Breast epithelium (tissue), 4 donors: ENCODE data around the gene C10orf105. TPM values are rescaled to one million over a fixed set of nuclear protein-coding genes. Genes with fewer than 3 reads are reported as not detected.

Experiments
- DNase-seq, 2 donors: peaks; one replicate each; pipeline ENCODE4 v3.0.0-alpha.2; 2019; ENCODE audit warnings: low spot score in 2 of 2
- H3K27ac ChIP-seq, 2 donors: fragments of 200-600 bp; sonication (generic) in 1 of 2; one replicate each; pipeline ENCODE4 v1.5.1; 2016 to 2019; ENCODE audit warnings: mild to moderate bottlenecking in 1 of 2
- H3K27me3 ChIP-seq, 2 donors: fragments of 200-600 bp; sonication (generic) in 1 of 2; one replicate each; pipeline versions ENCODE4 v1.5.1 to v1.6.0; 2017 to 2019; ENCODE audit warnings: control low read depth in 1 of 2, mild to moderate bottlenecking in 1 of 2
- H3K36me3 ChIP-seq: fragments of 200-600 bp; one replicate; pipeline ENCODE4 v1.5.1; 2019
- H3K4me1 ChIP-seq, 2 donors: fragments of 200-600 bp; sonication (generic); one replicate each; pipeline ENCODE4 v1.5.1; 2016 to 2019; ENCODE audit warnings: control low read depth in 1 of 2
- H3K4me3 ChIP-seq, 3 donors: fragments of 200-600 bp; sonication (generic); 1 replicate in 2 of 3; 2 replicates in 1 of 3; pipeline ENCODE4 v1.5.1; 2016 to 2019; ENCODE audit warnings: mild to moderate bottlenecking in 3 of 3, moderate library complexity in 2 of 3
- H3K9me3 ChIP-seq, 2 donors: fragments of 200-600 bp; sonication (generic) in 1 of 2; one replicate each; pipeline ENCODE4 v1.5.1; 2016 to 2019; ENCODE audit warnings: control low read depth in 1 of 2
- CTCF ChIP-seq, 3 donors: fragments of 450-650 bp; IDR thresholded peaks; one replicate each; pipeline ENCODE4 v1.5.1; 2016 to 2017; ENCODE audit warnings: antibody characterized with exemption in 3 of 3, mild to moderate bottlenecking in 3 of 3, moderate library complexity in 3 of 3
- POLR2A ChIP-seq: fragments of 450-650 bp; IDR thresholded peaks from one replicate; pipeline ENCODE4 v1.6.1; 2016; ENCODE audit warnings: antibody characterized with exemption, mild to moderate bottlenecking, moderate library complexity
- POLR2AphosphoS5 ChIP-seq, 3 donors: sonication (generic); formaldehyde crosslinking; IDR thresholded peaks; one replicate each; pipeline ENCODE4 v1.6.1; 2017; ENCODE audit warnings: antibody characterized with exemption in 3 of 3
- intact Hi-C: fragments of 100-400 bp; cut with DNase I; formaldehyde crosslinking; loops from one replicate; pipeline ENCODE4 v1.15.1; 2023; ENCODE audit warnings: low total_unique reads
- total RNA-seq, 3 donors: library from RNA; depleted of rRNA; stranded (reverse); fragments of >200 nt; gene quantifications; one replicate each; pipeline ENCODE4 v1.1.0, GENCODE V29; 2016

Gene C10orf105
- total RNA-seq, 3 donors from 2014 or later, result under 0.01 to 0.29 TPM; not detected in 1

GRCh38 chr10:71750986-71751385 is 31.4 kb upstream of the C10orf105 start:
- Histone ChIP-seq H3K27ac (peak overlapping the region in 1 of 2 donors; percentile 75), H3K9me3 (no peaks in the 10 kb centered on the region), H3K4me3 (no peak overlapping the region), H3K27me3 (no peaks in the 10 kb centered on the region), H3K36me3 (no peaks in the 10 kb centered on the region), H3K4me1 (peaks cover 14% of the 10 kb centered on the region in 2 donors)
- intact Hi-C loops, result no loop called here
- no peak for DNase-seq
- no peak for TF ChIP-seq POLR2A
- TF ChIP-seq CTCF (IDR thresholded peaks at IDR 0.05), result no peak
- no peak for TF ChIP-seq POLR2AphosphoS5 (IDR thresholded peaks at IDR 0.05)

GRCh38 chr10:71750124-71750841 is 30.7 kb upstream of the C10orf105 start:
- H3K4me1 ChIP-seq, result peaks cover 14% of the 10 kb centered on the region in 2 donors
- intact Hi-C loops, result no loop called here
- no peaks in the 10 kb centered on the region for H3K36me3 ChIP-seq
- no peaks in the 10 kb centered on the region for H3K27me3 ChIP-seq
- H3K27ac ChIP-seq, result peak overlapping the region; percentile 75
- no peak for DNase-seq
- H3K9me3 ChIP-seq, result no peaks in the 10 kb centered on the region
- H3K4me3 ChIP-seq, result no peak overlapping the region
- TF ChIP-seq POLR2A (no peak), POLR2AphosphoS5 (IDR thresholded peaks at IDR 0.05) (no peak), CTCF (IDR thresholded peaks at IDR 0.05) (no peak)

- Histone ChIP-seq H3K4me3 (no peak overlapping the region), H3K27me3 (no peaks in the 10 kb centered on the region), H3K27ac (peak overlapping the region; percentile 75), H3K4me1 (peaks cover 10 to 14% of the 10 kb centered on the region in 2 donors), H3K9me3 (no peaks in the 10 kb centered on the region), H3K36me3 (no peaks in the 10 kb centered on the region)
- DNase-seq, result no peak
- TF ChIP-seq POLR2AphosphoS5 (IDR thresholded peaks at IDR 0.05), result no peak
- no peak for TF ChIP-seq POLR2A
- TF ChIP-seq CTCF (IDR thresholded peaks at IDR 0.05), result no peak
- intact Hi-C loops, result no loop called here
Measured at GRCh38 chr10:71749396-71749795, 29.8 kb upstream of the C10orf105 start.

GRCh38 chr10:71748671-71749191 is 29.2 kb upstream of the C10orf105 start:
- Histone ChIP-seq H3K36me3 (no peaks in the 10 kb centered on the region), H3K27me3 (no peaks in the 10 kb centered on the region), H3K4me3 (no peak overlapping the region), H3K9me3 (no peaks in the 10 kb centered on the region), H3K27ac (peak overlapping the region; percentile 75), H3K4me1 (peaks cover 5 to 14% of the 10 kb centered on the region in 2 donors)
- TF ChIP-seq POLR2A (no peak), CTCF (IDR thresholded peaks at IDR 0.05) (peak in 1 of 3 donors; percentile 11), POLR2AphosphoS5 (IDR thresholded peaks at IDR 0.05) (peak in 2 of 3 donors; percentile 23 to 45)
- peak in 1 of 2 donors; percentile 61 for DNase-seq
- intact Hi-C loops, result no loop called here
